GM06990 (cell line): ENCODE data around the gene MS4A15.
A peak's percentile ranks its signal among the peaks of the same experiment; 100 is the strongest.
"Not testable (repeated sequence)": the region's sequence is repeated elsewhere in the genome, so short reads cannot be mapped to it uniquely, and the experiment has no call there.

ENCODE experiments used
- DNase-seq: peaks from one replicate; pipeline ENCODE4 v3.0.0-alpha.2; 2011; ENCODE audit not compliant: insufficient read length; ENCODE audit errors: extremely low read depth
- H3K27me3 ChIP-seq: replicated peaks from 2 replicates; pipeline ENCODE4 v1.6.0; 2011; ENCODE audit warnings: low read length; ENCODE audit not compliant: control insufficient read depth, insufficient read depth
- H3K36me3 ChIP-seq: 2 replicates; pipeline ENCODE4 v1.5.1; 2011; ENCODE audit warnings: low read length; ENCODE audit not compliant: control insufficient read depth, insufficient read depth
- H3K4me3 ChIP-seq: replicated peaks from 2 replicates; pipeline ENCODE4 v1.5.1; 2011; ENCODE audit warnings: low read depth, mild to moderate bottlenecking, control low read depth, low read length
- TF ChIP-seq, protein P1 (sequence below): IDR thresholded peaks from 2 replicates; pipeline ENCODE4 v1.5.1; 2011; ENCODE audit warnings: low read length, control low read depth, mild to moderate bottlenecking, inconsistent platforms; ENCODE audit not compliant: insufficient read depth, poor library complexity, severe bottlenecking

The MS4A15 gene

DNA sequence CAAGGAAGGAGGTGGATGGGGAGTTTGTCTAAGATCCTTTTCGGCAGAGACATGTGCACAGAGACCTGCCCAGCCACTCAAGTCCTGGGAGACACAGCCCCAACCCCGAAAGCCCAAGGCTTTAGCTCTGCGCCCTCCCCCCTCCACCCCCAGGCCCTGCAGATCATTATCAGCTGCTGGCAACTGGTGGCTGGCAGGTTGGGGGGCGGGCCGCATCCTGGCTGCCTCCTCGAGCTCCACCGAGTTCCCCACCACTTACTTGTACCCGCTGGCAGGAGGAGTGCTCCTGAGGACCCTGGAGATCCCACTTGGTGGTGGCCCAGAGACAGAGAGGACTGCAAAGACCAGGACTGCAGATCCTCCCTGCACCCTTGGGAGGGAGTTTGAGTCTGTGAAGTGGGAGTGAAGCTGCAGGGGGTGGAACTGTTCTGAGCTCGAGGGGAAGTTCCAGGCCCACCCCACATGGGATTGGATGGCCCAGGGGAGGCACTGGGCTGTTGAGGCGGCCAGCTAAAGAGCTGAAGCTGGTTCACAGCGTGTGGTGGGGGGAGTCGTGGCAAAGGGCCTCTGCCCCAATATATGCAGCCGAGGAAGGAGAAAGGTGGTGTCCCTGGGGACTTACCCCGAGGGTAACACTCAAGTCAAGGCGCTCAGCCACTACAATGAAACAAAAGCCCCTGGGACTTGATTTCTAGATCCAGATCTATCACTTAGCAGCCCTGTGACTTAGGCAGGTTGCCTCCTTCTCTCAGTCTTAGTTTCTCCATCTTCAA is 65.3 kb downstream of the MS4A15 start:
- TF ChIP-seq, protein P1, sequence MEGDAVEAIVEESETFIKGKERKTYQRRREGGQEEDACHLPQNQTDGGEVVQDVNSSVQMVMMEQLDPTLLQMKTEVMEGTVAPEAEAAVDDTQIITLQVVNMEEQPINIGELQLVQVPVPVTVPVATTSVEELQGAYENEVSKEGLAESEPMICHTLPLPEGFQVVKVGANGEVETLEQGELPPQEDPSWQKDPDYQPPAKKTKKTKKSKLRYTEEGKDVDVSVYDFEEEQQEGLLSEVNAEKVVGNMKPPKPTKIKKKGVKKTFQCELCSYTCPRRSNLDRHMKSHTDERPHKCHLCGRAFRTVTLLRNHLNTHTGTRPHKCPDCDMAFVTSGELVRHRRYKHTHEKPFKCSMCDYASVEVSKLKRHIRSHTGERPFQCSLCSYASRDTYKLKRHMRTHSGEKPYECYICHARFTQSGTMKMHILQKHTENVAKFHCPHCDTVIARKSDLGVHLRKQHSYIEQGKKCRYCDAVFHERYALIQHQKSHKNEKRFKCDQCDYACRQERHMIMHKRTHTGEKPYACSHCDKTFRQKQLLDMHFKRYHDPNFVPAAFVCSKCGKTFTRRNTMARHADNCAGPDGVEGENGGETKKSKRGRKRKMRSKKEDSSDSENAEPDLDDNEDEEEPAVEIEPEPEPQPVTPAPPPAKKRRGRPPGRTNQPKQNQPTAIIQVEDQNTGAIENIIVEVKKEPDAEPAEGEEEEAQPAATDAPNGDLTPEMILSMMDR: no peak
- peak; percentile 29 for DNase-seq

DNA sequence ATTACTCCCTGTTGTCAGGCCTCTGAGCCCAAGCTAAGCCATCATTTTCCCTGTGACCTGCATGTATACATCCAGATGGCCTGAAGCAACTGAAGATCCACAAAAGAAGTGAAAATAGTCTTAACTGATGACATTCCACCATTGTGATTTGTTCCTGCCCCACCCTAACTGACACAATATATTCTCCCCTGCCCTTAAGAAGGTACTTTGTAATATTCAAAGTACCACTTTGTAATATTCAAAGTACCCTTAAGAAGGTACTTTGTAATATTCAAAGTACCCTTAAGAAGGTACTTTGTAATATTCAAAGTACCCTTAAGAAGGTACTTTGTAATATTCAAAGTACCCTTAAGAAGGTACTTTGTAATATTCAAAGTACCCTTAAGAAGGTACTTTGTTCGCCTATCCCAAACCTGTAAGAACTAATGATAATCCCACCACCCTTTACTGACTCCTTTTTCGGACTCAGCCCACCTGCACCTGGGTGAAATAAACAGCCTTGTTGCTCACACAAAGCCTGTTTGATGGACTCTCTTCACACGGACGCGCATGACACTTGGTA is 67.2 kb downstream of the MS4A15 start:
- H3K4me3 ChIP-seq, H3K36me3 ChIP-seq, DNase-seq, H3K27me3 ChIP-seq: not testable (repeated sequence)

More for the DNA sequence above, 65.3 kb downstream of the MS4A15 start:
- Histone ChIP-seq H3K4me3 (no peak overlapping the region), H3K36me3 (no peaks in the 10 kb centered on the region), H3K27me3 (no peaks in the 10 kb centered on the region; the same call in 1 of the 2 replicates)

DNA sequence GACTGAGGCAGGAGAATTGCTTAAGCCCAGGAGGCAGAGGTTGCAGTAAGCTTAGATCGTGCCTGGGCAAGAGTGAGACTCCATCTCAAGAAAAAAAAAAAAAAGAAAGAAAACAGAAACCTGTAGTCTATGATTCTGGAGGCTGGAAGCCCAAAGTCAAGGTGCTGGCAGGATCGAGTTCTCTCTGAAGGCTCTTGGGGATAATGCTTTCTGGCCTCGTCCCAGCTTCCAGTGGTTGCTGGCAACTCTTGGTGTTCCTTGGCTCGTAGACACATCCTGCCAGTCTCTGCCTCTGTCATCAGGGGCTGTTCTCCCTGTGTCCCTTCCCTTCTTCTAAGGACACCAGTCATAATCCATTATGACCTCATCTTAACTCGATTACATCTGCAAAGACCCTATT is 68.5 kb downstream of the MS4A15 start:
- Histone ChIP-seq H3K4me3 (no peak overlapping the region), H3K27me3 (no peaks in the 10 kb centered on the region), H3K36me3 (no peaks in the 10 kb centered on the region)
- no peak for DNase-seq
- TF ChIP-seq, protein P1: no peak

DNA sequence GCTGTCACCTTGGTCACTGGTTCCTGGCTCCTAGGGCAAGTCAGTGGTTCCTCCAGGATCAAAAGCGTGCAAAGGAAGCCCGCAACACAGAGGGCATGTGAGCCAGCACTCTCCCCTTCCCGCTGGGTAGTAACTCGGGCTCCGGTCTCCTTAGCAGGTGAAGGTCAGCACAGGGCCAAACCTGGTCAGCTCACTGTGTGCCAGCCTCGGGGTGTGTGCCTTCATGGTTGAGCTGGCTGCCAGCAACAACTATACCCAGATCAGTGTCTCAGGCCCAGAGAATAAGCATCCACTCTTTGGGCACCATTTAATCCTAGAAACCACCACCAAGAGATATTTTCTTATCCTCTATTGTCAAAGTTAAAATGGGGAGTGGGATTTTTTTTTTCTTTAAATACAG is 69.1 kb downstream of the MS4A15 start:
- Histone ChIP-seq H3K36me3 (no peaks in the 10 kb centered on the region), H3K4me3 (no peak overlapping the region), H3K27me3 (no peaks in the 10 kb centered on the region)
- DNase-seq: no peak
- TF ChIP-seq, protein P1: no peak
